HG03558 (cell line): ENCODE measurements around the gene HERC4.
"Not testable (repeated sequence)": the region's sequence is repeated elsewhere in the genome, so short reads cannot be mapped to it uniquely, and the experiment has no call there.

Experiments used
- ATAC-seq: cut with Tn5 transposase; IDR thresholded peaks from one replicate; pipeline ENCODE4 v1.9.1; 2021; ENCODE audit warnings: moderate number of reproducible peaks; ENCODE audit not compliant: unreplicated experiment; ENCODE audit errors: extremely low read depth

Gene HERC4

DNA sequence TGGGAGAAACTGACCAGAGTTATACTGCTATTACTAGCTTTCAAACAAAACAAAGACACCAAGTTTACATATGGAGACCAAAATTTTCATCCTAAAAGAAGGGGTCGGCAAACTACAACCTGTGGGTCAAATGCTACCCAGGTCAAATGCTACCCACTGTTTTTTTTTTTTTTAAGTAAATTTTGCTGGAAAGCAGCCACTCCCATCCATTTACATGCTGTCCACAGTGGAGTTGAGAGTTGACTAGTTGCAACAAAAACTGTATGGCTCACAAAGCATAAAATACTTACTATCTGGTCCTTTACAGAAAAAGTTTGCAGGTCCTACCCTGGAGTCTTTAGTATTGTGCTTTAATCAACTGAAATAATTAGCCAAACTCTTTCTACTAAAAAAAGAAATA is 99.2 kb downstream of the HERC4 start:
- no peak for ATAC-seq

DNA sequence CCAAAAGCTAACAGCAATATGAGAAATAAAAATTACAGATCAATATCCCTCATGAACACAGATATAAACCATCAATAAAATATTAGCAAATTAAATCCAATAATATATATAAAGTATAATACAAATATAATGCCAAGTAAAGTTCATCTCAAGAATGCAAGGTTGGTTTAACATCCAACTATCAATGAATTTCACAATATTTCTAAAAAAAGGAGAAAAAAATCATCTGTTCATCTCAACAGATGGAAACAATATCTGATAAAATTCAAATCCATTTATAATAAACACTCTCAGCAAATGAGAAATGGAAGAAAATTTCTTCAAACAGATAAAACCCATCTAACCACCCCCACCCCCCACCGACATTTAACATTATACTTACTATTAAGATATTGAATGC is 103.8 kb downstream of the HERC4 start:
- ATAC-seq, result no peak

DNA sequence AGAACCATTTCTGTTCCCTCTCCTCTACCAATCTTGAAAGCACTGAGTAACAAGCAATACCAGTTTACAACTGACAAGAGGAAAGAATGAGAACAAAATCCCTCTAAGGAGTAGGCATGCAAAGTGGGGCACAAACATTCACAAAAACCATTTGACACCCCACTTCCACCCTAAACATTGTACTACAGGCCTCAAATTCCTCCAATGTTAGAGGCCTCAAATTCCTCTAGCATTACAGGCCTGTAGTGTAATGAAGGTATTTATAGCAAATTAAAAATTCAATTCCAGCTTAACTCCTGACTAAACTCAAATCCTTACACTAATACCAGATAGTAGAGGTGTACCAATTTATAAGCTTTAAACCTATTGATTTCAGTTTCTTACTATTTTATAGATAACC is 105.2 kb downstream of the HERC4 start:
- ATAC-seq, result no peak

DNA sequence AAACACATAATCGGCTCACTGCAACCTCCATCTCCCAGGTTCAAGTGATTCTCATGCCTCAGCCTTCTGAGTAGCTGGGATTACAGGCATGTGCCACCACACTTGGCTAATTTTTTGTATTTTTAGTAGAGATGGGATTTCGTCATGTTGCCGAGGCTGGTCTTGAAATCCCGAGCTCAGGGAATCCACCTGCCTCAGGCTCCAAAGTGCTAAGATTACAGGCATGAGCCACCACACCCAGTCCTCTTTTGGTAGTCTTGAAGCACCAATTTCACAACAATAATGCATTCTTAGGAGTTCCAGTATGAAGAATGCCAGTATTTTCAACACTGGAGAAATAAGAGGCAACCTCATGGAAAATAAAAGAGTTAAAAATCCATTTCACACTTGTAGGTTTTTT is 109.0 kb downstream of the HERC4 start:
- not testable (repeated sequence) for ATAC-seq

DNA sequence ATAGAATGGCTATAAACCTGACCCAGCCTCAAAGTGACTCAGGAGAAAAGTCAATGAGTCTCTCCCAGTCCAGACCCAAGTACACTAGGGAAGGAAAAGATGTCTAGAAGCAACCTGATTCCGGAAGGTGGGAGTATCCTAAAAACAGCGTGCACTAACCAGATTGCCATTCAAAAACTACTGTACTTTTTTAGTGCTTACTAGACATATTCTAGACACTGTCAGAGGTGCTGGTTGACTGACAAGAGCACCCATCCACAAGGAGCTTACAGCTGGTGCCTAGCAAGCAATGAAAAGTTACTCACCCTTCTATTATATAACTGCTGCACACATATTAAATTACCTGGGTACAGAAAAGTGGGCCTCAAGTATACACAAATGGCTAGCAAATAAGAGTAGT is 109.6 kb downstream of the HERC4 start:
- ATAC-seq, result no peak

DNA sequence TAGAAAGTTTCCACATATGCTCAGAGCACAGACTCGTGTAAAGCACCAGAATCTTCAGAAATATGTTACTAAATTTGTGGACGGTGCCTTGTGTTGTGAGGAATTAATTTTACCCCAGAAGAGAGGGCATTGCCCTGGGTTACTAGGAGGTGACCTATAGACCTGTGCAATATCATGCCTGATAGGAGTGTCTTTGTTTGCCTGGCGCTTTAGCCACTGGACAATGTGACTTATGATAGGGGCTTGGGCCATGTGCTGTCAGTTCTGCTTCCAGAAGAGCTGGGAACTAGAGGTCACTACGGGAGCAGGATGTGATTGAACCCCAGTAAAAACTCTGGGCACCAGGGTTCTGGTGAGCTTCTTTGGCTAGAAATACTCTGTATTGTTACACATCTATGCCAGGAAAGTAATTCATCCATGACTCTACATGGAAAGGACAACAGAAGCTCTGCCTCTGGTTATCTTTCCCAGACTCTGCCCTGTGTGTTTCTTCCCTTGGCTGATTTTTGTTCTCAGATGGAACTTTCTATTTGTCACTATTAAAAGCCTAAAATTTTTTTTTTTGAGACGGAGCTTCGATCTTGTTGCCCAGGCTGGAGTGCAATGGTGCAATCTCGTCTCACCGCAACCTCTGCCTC is 115.1 kb downstream of the HERC4 start:
- ATAC-seq, result no peak

DNA sequence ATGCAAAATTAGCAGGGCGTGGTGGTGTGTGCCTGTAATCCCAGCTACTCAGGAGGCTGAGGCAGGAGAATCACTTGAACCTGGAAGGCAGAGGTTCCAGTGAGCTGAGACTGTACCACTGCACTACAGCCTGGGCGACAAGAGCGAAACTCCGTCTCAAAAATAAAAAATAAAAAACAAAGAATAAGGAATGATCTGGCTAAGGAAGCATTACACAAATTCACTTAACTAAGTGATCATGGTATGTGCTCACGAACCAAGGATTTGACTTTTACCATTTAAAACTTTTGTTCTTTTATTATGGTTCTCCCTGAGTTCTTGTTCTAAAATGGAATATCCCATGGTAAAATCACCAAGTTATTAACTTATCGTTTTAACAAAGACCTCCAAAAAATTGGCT is 119.5 kb downstream of the HERC4 start:
- no peak for ATAC-seq

DNA sequence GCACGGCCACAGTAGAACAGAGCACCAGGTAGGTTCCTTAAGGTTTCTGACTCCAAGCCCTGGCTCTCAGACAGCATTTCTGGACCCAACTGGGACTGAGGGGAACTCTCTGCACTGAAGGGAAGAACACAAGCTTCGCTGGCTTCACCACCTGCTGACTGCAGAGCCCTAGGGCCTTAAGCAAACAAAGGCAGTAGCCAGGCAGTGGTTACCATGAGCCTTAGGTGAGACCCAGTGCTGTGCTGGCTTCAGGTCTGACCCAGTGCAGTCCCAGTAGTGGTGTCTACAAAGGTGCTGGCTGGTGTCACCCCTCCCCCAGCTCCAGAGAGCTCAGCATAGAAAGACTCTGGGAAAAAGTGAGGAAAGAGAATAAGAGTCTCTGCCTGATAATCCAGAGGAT is 131.2 kb downstream of the HERC4 start:
- no peak for ATAC-seq

DNA sequence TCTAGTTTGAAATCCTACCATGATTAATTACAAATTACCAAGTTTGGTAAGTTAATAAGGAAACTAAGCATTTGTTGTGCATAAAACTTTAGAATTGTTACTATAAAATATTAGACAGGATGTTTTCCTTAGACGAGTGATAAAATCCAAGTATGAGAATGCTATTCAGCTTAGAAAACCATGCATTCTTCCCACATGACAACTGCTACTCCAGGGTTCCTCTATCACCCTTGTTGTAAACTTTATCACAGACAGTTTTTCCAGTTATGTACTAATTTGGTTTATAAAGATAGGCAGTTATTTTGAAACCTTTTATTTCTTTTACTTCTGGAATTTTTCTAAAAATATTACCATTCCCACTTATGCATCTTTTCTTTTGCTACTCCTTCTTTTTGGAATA is 138.7 kb downstream of the HERC4 start:
- ATAC-seq, result no peak

DNA sequence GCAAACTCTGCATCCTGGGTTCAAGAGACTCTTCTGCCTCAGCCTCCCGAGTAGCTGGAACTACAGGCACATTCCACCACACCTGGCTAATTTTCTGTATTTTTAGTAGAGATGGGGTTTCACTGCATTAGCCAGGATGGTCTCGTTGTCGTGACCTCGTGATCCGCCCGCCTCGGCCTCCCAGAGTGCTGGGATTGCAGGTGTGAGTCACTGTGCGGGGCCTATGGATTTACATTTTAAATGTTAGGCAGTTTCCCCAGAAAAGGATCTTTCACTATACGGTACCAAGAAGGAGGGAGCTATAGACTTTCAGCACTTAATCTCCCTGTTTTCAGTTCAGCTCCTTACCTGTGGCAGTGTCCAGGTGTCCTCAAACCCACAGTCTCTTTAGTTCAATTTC is 139.9 kb downstream of the HERC4 start:
- ATAC-seq, result no peak

DNA sequence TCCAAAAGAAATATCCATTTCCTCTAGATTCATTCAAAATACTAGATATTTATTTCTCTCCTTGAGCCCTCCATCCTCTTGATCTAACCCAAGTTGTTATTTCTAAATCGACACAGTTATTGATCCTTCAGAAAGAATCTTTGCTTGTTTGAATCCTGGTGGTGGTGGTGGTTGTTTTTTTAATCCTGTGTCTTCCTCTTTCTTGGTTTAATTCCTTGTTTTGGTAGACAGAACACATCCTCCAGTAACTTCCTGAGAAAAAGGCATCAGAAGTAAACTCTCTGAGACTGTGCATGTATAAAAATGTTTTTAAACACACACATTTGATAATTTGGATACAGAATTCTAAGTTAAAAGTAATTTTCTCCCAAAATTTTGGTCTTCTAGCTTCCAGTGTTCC is 140.7 kb downstream of the HERC4 start:
- ATAC-seq, result no peak

DNA sequence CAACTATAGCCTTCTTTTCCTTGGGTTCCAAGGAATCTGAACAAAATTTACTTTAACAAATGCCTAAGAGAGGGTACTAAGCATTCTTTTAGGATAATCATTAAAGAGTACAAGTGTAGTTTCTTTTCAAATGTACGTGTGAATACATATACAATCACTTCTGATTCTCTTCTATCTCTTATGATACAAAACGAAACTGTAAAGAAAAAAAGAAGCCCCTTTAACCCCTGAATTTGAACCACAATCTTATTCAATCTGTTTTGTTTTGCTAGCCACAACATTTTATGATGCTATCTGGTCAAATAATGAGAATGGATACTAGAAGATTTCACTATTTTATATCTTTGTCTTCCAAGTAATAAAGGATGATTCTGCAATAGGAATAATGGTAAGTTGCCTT is 141.9 kb downstream of the HERC4 start:
- ATAC-seq, result no peak

DNA sequence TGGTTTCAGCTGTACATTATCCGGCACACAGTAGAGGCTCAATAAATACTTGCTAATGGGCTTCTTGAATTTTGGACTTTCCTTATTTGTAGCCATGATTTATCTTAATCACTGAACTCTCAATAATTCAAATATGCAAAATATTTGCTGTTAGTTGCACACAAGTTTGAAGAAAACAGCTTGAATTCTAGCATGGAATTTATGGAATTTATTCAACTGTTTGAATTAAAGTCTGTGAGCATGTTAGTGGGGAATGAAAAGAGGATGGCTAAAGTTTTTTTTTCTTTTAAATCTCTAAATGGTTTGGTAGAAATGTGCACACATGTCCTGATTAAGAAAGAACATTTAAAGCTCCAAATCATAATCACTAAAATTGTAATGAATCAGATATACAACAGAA is 148.1 kb downstream of the HERC4 start:
- ATAC-seq, result no peak

DNA sequence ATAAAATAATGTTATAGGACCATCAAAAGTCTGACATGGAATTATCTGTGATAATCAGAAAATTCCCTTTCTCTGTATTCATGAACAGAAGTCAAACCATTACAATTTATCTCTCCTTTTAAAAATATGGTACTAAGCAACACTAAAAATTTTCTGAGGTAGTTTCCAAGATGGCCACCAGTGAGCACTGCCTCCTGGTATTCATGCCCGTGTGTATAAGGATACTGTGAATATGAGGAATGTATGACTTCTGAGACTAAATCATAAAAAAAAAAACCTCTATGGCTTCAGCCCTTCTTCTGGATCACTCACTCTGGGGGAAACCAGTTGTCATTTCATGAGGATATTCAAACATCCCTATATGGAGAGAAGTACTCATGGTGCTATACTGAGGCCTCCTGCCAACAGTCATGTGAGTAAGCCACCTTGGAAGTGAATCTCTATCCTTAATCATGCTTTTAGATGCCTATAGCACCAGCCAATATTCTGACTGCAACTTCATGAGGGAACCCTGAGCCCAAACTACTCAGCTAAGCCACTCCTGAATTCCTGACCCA is 149.6 kb downstream of the HERC4 start:
- ATAC-seq, result no peak

DNA sequence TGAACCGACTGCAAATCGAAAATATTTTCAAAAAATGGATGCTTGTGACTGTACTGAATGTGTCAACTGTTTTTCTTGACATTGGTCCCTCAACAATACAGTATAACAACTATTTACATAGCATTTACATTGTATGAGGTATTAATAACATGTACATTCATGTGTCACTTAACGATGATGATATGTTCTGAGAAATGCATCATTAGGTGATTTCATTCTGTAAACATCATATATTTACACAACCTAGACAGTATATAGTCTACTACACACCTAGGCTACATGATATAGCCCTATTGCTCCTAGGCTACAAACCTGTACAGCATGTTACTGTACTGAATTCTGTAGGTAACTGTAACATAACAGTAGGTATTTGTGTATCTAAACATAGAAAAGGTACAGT is 150.9 kb downstream of the HERC4 start:
- no peak for ATAC-seq

DNA sequence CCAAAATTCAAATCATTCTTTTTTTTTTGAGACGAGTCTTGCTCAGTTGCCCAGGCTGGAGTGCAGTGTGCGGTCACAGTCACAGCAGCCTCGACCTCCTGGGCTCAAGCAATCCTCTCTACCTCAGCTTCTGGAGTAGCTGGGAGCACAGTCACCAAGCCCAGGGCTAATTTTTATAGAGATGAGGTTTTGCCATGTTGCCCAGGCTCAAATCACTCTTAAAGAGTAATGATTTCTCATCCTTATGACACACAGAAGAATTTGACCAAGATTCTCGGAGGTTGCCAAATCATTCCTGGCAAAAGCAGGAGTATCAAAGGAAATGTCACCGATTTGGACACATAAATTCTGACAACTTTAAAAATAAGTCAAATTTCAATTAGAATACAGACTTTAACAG is 151.5 kb downstream of the HERC4 start:
- ATAC-seq, result no peak

DNA sequence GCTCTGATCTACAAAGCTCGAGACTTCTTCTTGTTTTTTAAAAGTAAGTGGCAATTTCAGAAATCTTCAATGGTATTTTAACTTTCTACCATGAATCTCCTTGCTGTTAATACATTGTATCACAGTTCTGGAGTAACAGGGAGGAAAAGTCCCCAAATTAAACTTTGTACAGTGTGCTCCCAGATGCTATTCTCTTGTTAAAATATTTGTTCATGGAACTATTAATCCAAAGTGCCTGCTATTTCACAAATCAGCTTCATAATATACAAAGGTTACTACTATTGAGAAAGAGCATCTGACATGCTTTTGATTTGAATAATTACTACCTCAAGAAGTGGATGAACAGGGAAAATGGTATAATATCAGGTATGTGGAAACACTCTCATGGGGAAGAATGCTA is 154.0 kb downstream of the HERC4 start:
- ATAC-seq, result no peak

DNA sequence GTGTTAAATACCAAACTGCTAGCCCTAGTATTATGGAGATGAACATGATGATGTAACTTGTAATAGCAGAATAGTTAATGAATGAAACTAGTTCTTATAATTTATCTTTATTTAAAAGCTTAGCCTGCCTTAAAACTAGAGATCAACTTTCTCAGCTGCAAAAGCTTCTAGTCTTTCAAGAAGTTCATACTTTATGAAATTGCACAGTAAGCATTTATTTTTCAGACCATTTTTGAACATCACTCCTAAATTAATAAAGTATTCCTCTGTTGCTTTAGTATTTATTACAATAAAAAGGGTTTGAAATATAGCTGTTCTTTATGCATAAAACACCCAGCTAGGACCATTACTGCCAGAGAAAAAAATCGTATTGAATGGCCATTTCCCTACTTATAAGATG is 157.4 kb downstream of the HERC4 start:
- ATAC-seq, result no peak

DNA sequence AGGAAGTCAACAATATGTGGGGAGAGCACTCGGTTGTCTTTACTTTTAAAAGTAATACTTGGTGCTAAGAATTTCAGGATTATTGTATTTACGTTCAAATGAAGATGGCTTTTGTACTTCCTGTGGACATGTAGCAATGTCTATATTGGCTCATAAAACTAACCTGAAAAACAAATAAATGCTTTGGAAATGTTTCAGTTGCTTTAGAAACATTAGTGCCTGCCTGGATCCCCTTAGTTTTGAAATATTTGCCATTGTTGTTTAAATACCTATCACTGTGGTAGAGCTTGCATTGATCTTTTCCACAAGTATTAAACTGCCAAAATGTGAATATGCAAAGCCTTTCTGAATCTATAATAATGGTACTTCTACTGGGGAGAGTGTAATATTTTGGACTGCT is 157.9 kb downstream of the HERC4 start:
- ATAC-seq, result no peak

DNA sequence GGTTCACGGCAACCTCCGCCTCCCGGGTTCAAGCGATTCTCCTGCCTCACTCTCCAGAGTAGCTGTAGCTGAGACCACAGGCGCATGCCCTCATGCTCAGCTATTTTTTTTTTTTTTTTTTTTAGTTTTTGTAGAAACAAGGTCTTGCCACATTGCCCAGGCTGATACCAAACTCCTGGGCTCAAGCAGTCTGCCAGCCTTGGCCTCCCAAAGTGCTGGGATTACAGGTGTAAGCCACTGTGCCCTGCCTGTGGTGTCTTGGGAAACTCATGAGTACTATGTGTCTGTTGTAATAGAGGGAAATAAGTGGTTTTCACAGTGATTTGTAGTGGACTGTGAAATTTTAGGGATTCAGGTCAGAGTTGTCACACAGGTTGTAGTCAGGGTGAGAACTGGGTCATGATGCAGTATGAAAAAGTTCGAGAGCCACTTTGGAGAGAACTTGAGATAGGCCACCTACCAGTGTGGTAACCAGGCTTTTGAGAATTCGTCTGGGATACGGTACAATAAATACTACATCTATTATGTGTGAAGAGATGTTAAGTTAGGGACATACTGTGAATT is 160.2 kb downstream of the HERC4 start:
- no peak for ATAC-seq

DNA sequence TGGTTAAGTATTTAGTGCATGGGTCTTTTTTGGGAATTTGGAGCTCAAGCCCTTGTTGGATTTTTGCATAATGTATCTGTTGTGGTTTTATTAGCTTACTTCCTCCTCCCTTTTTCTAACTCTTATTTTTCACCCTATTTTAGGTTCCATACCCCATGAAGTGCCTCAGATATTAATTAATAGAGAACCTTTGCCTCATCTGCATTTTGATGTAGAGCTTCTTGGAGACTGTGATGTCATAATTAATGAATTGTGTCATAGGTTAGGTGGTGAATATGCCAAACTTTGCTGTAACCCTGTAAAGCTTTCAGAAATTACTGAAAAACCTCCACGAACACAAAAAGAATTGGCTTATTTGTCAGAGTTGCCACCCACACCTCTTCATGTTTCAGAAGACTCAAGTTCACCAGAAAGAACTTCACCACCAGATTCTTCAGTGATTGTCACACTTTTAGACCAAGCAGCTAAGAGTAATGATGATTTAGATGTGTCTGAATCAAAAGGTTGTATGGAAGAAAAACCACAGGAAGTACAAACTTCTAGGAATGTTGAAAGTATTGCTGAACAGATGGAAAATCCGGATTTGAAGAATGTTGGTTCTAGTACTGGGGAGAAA is 162.6 kb downstream of the HERC4 start:
- no peak for ATAC-seq

DNA sequence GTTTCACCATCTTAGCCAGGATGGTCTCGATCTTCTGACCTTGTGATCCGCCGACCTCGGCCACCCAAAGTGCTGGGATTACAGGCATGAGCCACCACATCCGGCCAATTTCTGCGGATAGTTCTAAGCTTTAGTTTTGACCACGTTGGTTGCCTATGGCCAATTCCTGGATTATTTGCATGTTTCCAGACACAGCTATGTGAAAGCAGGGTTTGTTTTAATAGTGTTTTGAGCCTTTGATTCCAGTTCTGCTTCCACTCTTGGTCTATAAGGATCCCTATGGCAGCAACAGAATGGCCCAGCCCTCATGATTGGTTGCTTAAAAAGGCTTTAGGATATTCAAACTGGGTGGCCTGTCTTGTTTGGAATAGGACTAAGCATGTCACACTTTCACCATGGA is 171.5 kb downstream of the HERC4 start:
- no peak for ATAC-seq
